A204.1 (cell line): ENCODE measurements around the gene KIF5A.

Experiments
- FAIRE-seq: peaks from 2 replicates; lab custom pipeline; 2012; peaks lifted over from hg19 to GRCh38; lab: Jason Lieb, UNC

KIF5A gene

GRCh38 chr12:57535764-57536596 is 13.9 kb upstream of the KIF5A start:
- FAIRE-seq: no peak

- no peak for FAIRE-seq
Observed at GRCh38 chr12:57536597-57536942, 13.3 kb upstream of the KIF5A start.

- no peak for FAIRE-seq
Observed at GRCh38 chr12:57539134-57539768, 10.6 kb upstream of the KIF5A start.

GRCh38 chr12:57541001-57541400 is 8.8 kb upstream of the KIF5A start:
- FAIRE-seq: no peak

- FAIRE-seq: no peak
Observed at GRCh38 chr12:57541717-57542116, 8.1 kb upstream of the KIF5A start.

- FAIRE-seq: no peak
Observed at GRCh38 chr12:57543581-57543980, 6.3 kb upstream of the KIF5A start.

- no peak for FAIRE-seq
Observed at GRCh38 chr12:57545809-57546437, 3.9 kb upstream of the KIF5A start.

- peak; percentile 95 for FAIRE-seq
Observed at GRCh38 chr12:57546438-57547287, 3.2 kb upstream of the KIF5A start, which contains the start of gene DCTN2. TSS of gene DCTN2 (minus strand) at chr12:57547192. CDS start at chr12:57547063, 129 bp downstream.

- no peak for FAIRE-seq
Observed at GRCh38 chr12:57547288-57548012, 2.4 kb upstream of the KIF5A start.

- FAIRE-seq: no peak
Observed at GRCh38 chr12:57548013-57548315, 1.9 kb upstream of the KIF5A start.

GRCh38 chr12:57548488-57548887 is 1.4 kb upstream of the KIF5A start:
- no peak for FAIRE-seq

- FAIRE-seq: no peak
Observed at GRCh38 chr12:57549203-57549908, 488 bp upstream of the KIF5A start.

GRCh38 chr12:57550641-57551549 is 1.1 kb downstream of the KIF5A start:
- FAIRE-seq: no peak

- no peak for FAIRE-seq
Observed at GRCh38 chr12:57551637-57552305, 1.9 kb downstream of the KIF5A start.

- FAIRE-seq: no peak
Observed at GRCh38 chr12:57552306-57552651, 2.4 kb downstream of the KIF5A start.

- FAIRE-seq: no peak
Observed at GRCh38 chr12:57552835-57553313, 3.0 kb downstream of the KIF5A start.

- FAIRE-seq: no peak
Observed at GRCh38 chr12:57553343-57554202, 3.7 kb downstream of the KIF5A start.

- no peak for FAIRE-seq
Observed at GRCh38 chr12:57554453-57554852, 4.6 kb downstream of the KIF5A start.

GRCh38 chr12:57554897-57555296 is 5.1 kb downstream of the KIF5A start:
- no peak for FAIRE-seq
